Stimulated activated CD8-positive, alpha-beta memory T cell treated with anti-CD3 and anti-CD28 coated beads, Interleukin-4, amount 100 ng/mL, for 1 hour (primary cell): ENCODE measurements around the gene TSHZ3.

Experiments used
- DNase-seq, 2 donors: peaks; one replicate each; pipeline ENCODE4 v3.0.0-alpha.2; 2020; ENCODE audit warnings: low read depth in 2 of 2, low spot score in 1 of 2

The TSHZ3 gene

GRCh38 chr19:31290931-31291590, 58.2 kb downstream of the TSHZ3 start:
- no peak for DNase-seq

- no peak for DNase-seq
Measured at GRCh38 chr19:31289976-31290375, 59.3 kb downstream of the TSHZ3 start.

GRCh38 chr19:31289381-31289880, 59.8 kb downstream of the TSHZ3 start:
- DNase-seq, result no peak

- DNase-seq, result no peak
Measured at GRCh38 chr19:31286491-31286890, 62.7 kb downstream of the TSHZ3 start.

GRCh38 chr19:31285744-31286143, 63.5 kb downstream of the TSHZ3 start:
- DNase-seq, result no peak

- no peak for DNase-seq
Measured at GRCh38 chr19:31284621-31285020, 64.6 kb downstream of the TSHZ3 start.

GRCh38 chr19:31283701-31284100, 65.5 kb downstream of the TSHZ3 start:
- DNase-seq, result no peak

GRCh38 chr19:31282346-31282745, 66.9 kb downstream of the TSHZ3 start:
- DNase-seq, result no peak

GRCh38 chr19:31280287-31281006, 68.8 kb downstream of the TSHZ3 start:
- DNase-seq, result no peak

- no peak for DNase-seq
Measured at GRCh38 chr19:31279436-31279765, 69.8 kb downstream of the TSHZ3 start.

GRCh38 chr19:31278555-31279435, 70.4 kb downstream of the TSHZ3 start:
- no peak for DNase-seq

- DNase-seq, result no peak
Measured at GRCh38 chr19:31277516-31277915, 71.7 kb downstream of the TSHZ3 start.

- no peak for DNase-seq
Measured at GRCh38 chr19:31276831-31277230, 72.4 kb downstream of the TSHZ3 start.

GRCh38 chr19:31275068-31275334, 74.2 kb downstream of the TSHZ3 start:
- no peak for DNase-seq

- DNase-seq, result no peak
Measured at GRCh38 chr19:31274251-31275067, 74.8 kb downstream of the TSHZ3 start.

- no peak for DNase-seq
Measured at GRCh38 chr19:31272583-31273106, 76.6 kb downstream of the TSHZ3 start.

- DNase-seq, result no peak
Measured at GRCh38 chr19:31271306-31271911, 77.8 kb downstream of the TSHZ3 start.

- no peak for DNase-seq
Measured at GRCh38 chr19:31270897-31271296, 78.3 kb downstream of the TSHZ3 start.

GRCh38 chr19:31269425-31270127, 79.7 kb downstream of the TSHZ3 start:
- no peak for DNase-seq
